Coronary artery (tissue), 2 donors: Measurements from ENCODE around the gene ZBTB40.
A peak's percentile ranks its signal among the peaks of the same experiment; 100 is the strongest.

Source experiments
- DNase-seq: peaks from one replicate; pipeline ENCODE4 v3.0.0-alpha.2; 2017; ENCODE audit warnings: low spot score
- H3K27ac ChIP-seq, 2 donors: fragments of 200-600 bp; sonication (generic); one replicate each; pipeline ENCODE4 v1.5.1; 2016 to 2019
- H3K4me3 ChIP-seq: fragments of 200-600 bp; sonication (generic); 2 replicates; pipeline ENCODE4 v1.5.1; 2016; ENCODE audit warnings: mild to moderate bottlenecking, moderate library complexity
- CTCF ChIP-seq: fragments of 200-600 bp; sonication (generic); IDR thresholded peaks from one replicate; pipeline ENCODE4 v1.5.1; 2019; ENCODE audit warnings: antibody characterized with exemption

The ZBTB40 gene

DNA sequence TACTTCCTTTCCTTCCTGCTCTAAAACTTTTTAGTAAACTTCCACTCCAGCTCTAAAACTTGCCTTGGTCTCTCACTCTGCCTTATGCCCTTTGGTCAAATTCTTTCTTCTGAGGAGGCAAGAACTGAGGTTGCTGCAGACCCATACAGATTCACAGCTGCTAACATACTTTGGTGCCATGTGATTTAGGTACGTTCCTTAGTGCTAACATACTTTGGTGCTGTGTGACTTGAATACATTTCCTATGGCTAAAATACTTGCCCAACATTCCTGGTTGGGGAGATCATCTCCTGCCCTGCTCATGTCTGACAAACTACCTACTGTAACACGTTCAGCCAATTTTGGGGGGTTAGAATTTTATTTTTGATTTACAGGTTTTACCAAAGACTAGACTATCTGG is 6.8 kb upstream of the ZBTB40 start:
- Histone ChIP-seq H3K4me3 (no peak overlapping the region), H3K27ac (no peak overlapping the region)
- no peak for DNase-seq
- TF ChIP-seq CTCF = no peak

- no peak for TF ChIP-seq CTCF
Measured at GRCh38 chr1:22447621-22448111, 4.0 kb upstream of the ZBTB40 start.

DNA sequence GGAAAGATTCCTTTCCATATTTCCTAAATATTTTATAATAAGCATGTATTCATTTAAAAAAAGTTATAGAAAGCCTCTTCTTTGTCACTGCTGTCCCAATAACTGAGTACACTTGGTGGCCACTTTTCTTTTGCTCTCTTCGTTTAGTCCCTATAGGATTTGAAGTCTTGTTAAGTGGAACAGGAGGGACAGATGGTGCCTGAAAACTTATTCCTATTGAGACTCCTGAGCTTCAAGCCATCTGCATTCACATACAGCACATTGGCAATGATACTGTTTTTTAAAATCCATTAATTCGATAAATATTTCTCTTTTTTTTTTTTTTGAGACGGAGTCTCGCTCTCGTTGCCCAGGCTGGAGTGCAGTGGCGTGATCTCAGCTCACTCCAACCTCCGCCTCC is 2.0 kb upstream of the ZBTB40 start:
- DNase-seq = no peak
- peak overlapping the region in 1 of 2 donors; percentile 64 for H3K27ac ChIP-seq
- no peak overlapping the region for H3K4me3 ChIP-seq
- no peak for TF ChIP-seq CTCF

More at GRCh38 chr1:22447621-22448111, 4.0 kb upstream of the ZBTB40 start:
- no peak for DNase-seq
- Histone ChIP-seq H3K27ac (peak overlapping the region; percentile 65 to 89), H3K4me3 (no peak overlapping the region)

DNA sequence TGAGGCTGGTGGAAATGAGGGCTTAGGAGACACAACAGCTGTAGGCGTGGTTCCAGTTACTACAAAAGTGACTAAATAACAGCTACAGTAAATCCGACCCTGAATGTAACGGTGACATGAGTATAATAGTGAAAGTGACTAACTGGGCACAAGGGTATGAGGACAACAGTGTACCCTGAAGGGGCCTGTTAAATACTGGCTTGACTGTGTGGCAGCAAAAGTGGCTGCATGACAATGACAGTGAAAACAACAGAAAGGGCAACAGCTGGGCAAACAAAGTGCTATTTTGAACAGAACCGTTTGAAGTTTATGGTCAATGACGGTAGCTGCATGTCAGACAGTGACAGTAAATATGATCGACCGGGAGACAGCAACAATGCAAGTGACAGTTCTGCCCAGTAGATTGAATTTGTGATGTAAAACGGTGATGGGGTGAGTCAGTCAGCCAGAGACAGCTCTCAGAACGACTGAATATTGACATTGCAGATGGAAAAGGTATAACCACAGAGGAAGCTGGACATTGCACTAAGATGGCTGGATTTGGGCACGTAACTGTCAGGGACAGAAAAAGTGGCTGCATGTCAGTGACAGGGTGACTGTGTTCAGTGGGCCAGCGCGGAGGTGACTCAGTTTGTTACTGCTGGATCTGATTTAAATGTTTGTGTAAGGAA is 1.2 kb upstream of the ZBTB40 start:
- H3K27ac ChIP-seq = peak overlapping the region in 1 of 2 donors; percentile 99
- no peak for TF ChIP-seq CTCF
- H3K4me3 ChIP-seq = no peak overlapping the region
- no peak for DNase-seq

DNA sequence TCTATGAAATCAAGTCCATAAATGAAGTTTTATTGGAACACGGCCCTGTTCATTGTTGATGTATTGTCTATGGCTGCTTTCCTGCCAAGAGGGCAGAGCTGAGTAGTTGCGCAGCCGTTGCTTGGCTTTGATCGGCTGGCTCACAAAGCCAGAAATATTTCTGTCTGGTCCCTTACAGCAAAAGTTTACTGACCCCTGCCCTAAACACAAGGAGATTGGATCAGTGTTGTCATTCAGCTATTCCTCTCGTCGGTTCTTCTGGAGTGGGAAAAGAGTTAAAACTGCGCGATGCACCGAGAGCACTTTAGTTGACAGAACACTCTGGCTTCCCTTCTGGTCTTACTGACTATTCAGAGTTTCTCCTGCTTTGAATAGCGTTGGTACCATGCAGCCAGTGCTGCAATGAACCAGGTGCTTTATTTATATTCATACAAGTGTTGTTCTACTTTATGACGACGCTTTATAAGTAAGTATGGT is 868 bp downstream of the ZBTB40 start:
- Histone ChIP-seq H3K27ac (peak overlapping the region; percentile 80 to 99), H3K4me3 (peak overlapping the region; percentile 98)
- peak; percentile 76 for DNase-seq
- no peak for TF ChIP-seq CTCF

DNA sequence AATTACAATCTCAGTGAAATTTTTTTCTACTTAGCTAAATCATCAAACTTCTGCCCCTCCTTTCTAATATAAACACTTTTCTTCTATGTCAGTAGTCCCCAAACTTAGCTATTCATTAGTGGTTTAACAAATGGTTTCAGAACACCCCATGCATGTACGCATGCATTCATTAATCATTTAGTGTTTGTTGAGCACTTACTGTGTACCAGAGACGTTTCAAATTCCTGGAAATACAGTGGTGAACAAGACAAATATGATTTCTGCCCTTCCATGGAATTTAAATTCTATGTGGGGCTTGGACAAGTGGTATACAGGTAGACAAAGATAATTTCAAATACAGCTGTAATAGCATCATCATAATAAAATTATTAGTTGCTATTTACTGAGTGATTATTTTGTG is 1.5 kb downstream of the ZBTB40 start:
- no peak for DNase-seq
- TF ChIP-seq CTCF = no peak
- no peak overlapping the region for H3K4me3 ChIP-seq
- H3K27ac ChIP-seq = peak overlapping the region in 1 of 2 donors; percentile 80

- no peak overlapping the region for H3K4me3 ChIP-seq
- no peak for TF ChIP-seq CTCF
- no peak for DNase-seq
- peak overlapping the region in 1 of 2 donors; percentile 53 for H3K27ac ChIP-seq
Measured at GRCh38 chr1:22454476-22455056, 2.9 kb downstream of the ZBTB40 start.
